ENCODE measurements around the gene LARP4B.

DNA sequence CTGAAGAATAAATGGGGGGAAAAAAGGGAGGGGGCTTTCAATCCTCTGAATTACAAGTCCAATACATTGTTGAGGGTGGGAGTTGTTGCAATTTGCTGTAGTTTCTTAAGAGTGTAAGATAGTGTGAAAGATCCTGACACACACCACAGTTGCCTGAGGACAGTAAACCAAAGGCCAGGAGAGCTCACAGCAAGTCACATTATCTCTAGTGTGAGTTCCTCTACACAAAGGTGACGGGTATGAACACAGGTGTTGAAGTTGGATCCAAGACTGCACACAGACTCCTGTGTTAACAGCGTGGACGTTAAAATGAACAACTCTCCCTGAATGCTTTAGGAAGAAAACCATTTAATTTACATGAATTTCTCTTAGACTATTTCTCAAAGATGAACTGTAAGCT is 12.0 kb downstream of the LARP4B start:
- TF ChIP-seq POLR2A (IDR thresholded peaks at IDR 0.05), result no peak
- no peak for TF ChIP-seq EP300 (IDR thresholded peaks at IDR 0.05)

Data from gastroesophageal sphincter (tissue), 2 donors.